ENCODE results near the gene CCR6.

GRCh38 chr6:167136376-167136775 is 13.5 kb downstream of the CCR6 start:
- TF ChIP-seq, protein P1, sequence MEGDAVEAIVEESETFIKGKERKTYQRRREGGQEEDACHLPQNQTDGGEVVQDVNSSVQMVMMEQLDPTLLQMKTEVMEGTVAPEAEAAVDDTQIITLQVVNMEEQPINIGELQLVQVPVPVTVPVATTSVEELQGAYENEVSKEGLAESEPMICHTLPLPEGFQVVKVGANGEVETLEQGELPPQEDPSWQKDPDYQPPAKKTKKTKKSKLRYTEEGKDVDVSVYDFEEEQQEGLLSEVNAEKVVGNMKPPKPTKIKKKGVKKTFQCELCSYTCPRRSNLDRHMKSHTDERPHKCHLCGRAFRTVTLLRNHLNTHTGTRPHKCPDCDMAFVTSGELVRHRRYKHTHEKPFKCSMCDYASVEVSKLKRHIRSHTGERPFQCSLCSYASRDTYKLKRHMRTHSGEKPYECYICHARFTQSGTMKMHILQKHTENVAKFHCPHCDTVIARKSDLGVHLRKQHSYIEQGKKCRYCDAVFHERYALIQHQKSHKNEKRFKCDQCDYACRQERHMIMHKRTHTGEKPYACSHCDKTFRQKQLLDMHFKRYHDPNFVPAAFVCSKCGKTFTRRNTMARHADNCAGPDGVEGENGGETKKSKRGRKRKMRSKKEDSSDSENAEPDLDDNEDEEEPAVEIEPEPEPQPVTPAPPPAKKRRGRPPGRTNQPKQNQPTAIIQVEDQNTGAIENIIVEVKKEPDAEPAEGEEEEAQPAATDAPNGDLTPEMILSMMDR (IDR thresholded peaks at IDR 0.05; ENCODE audit: insufficient read depth, low read length) = no peak
- TF ChIP-seq REST (IDR thresholded peaks at IDR 0.05; ENCODE audit: insufficient replicate concordance, low read depth) (no peak), POLR2AphosphoS5 (IDR thresholded peaks at IDR 0.05; ENCODE audit: low read depth) (no peak), GABPA (IDR thresholded peaks at IDR 0.05; ENCODE audit: low read depth) (no peak), SPI1 (IDR thresholded peaks at IDR 0.05; ENCODE audit: borderline replicate concordance, low read depth) (no peak)
